HG02623 (cell line): ENCODE data around the gene LHPP.

Experiments used
- ATAC-seq: cut with Tn5 transposase; IDR thresholded peaks from one replicate; pipeline ENCODE4 v1.9.1; 2021; ENCODE audit warnings: moderate library complexity; ENCODE audit not compliant: unreplicated experiment

The LHPP gene

GRCh38 chr10:124518366-124518765, 56.7 kb downstream of the LHPP start:
- ATAC-seq: no peak

GRCh38 chr10:124520558-124521428, 59.2 kb downstream of the LHPP start:
- no peak for ATAC-seq

- ATAC-seq: no peak
These were observed 59.8 kb downstream of the LHPP start for GRCh38 chr10:124521429-124521871.

GRCh38 chr10:124522131-124522932, 60.7 kb downstream of the LHPP start:
- no peak for ATAC-seq

GRCh38 chr10:124522933-124523871, 61.6 kb downstream of the LHPP start:
- no peak for ATAC-seq

GRCh38 chr10:124523901-124524300, 62.3 kb downstream of the LHPP start:
- ATAC-seq: no peak

- ATAC-seq: no peak
These were observed 63.5 kb downstream of the LHPP start for GRCh38 chr10:124524991-124525653.

GRCh38 chr10:124525751-124526600, 64.4 kb downstream of the LHPP start:
- ATAC-seq: no peak

GRCh38 chr10:124526621-124527267, 65.1 kb downstream of the LHPP start:
- no peak for ATAC-seq

- no peak for ATAC-seq
These were observed 66.3 kb downstream of the LHPP start for GRCh38 chr10:124527874-124528395.

- ATAC-seq: no peak
These were observed 68.1 kb downstream of the LHPP start for GRCh38 chr10:124529661-124530214.

GRCh38 chr10:124530215-124530665, 68.6 kb downstream of the LHPP start:
- peak; percentile 90 for ATAC-seq

GRCh38 chr10:124530816-124531215, 69.2 kb downstream of the LHPP start:
- ATAC-seq: no peak

- ATAC-seq: no peak
These were observed 70.6 kb downstream of the LHPP start for GRCh38 chr10:124532106-124532641.

GRCh38 chr10:124532788-124533187, 71.2 kb downstream of the LHPP start:
- ATAC-seq: no peak

- no peak for ATAC-seq
These were observed 71.6 kb downstream of the LHPP start for GRCh38 chr10:124533266-124533665.

GRCh38 chr10:124534231-124534798, 72.7 kb downstream of the LHPP start:
- no peak for ATAC-seq
